GM18526 (cell line): ENCODE data around the gene COL4A6.

Source experiments
- POLR2A ChIP-seq: IDR thresholded peaks from 3 replicates; pipeline ENCODE4 v1.6.1; 2011; ENCODE audit not compliant: insufficient read length; ENCODE audit errors: extremely low read depth

The COL4A6 gene

GRCh38 chrX:108132034-108132433, 306.2 kb downstream of the COL4A6 start:
- no peak for TF ChIP-seq POLR2A

- TF ChIP-seq POLR2A = no peak
Measured at GRCh38 chrX:108131471-108131870, 306.8 kb downstream of the COL4A6 start.

- TF ChIP-seq POLR2A = no peak
Measured at GRCh38 chrX:108130889-108131288, 307.3 kb downstream of the COL4A6 start.

GRCh38 chrX:108127152-108127551, 311.1 kb downstream of the COL4A6 start:
- no peak for TF ChIP-seq POLR2A

GRCh38 chrX:108126661-108127060, 311.6 kb downstream of the COL4A6 start:
- TF ChIP-seq POLR2A = no peak

GRCh38 chrX:108123591-108124366, 314.4 kb downstream of the COL4A6 start:
- TF ChIP-seq POLR2A = no peak

GRCh38 chrX:108122748-108123147, 315.5 kb downstream of the COL4A6 start:
- TF ChIP-seq POLR2A = no peak

GRCh38 chrX:108121291-108121690, 316.9 kb downstream of the COL4A6 start:
- no peak for TF ChIP-seq POLR2A

GRCh38 chrX:108117988-108118387, 320.2 kb downstream of the COL4A6 start:
- TF ChIP-seq POLR2A = no peak

- no peak for TF ChIP-seq POLR2A
Measured at GRCh38 chrX:108114541-108114940, 323.7 kb downstream of the COL4A6 start.
